HUES6 (cell line): ENCODE data around the gene CHRD.

ENCODE experiments used
- H3K27ac ChIP-seq: 2 replicates; pipeline ENCODE4 v1.7.0; 2013; ENCODE audit warnings: low read depth, mild to moderate bottlenecking, low read length, inconsistent platforms
- H3K27me3 ChIP-seq: 2 replicates; pipeline ENCODE4 v1.6.1; 2013; ENCODE audit warnings: low read length; ENCODE audit not compliant: control insufficient read depth, insufficient read depth
- H3K36me3 ChIP-seq: 2 replicates; pipeline ENCODE4 v1.6.1; 2013; ENCODE audit warnings: low read length; ENCODE audit not compliant: control insufficient read depth, insufficient read depth
- H3K4me1 ChIP-seq: 2 replicates; pipeline ENCODE4 v1.6.1; 2013; ENCODE audit warnings: low read length; ENCODE audit not compliant: control insufficient read depth, insufficient read depth
- H3K4me3 ChIP-seq: 2 replicates; pipeline ENCODE4 v1.5.1; 2013; ENCODE audit warnings: low read depth, low read length
- H3K9ac ChIP-seq: one replicate; pipeline ENCODE4 v1.6.1; 2013; ENCODE audit warnings: mild to moderate bottlenecking, low read length
- H3K9me3 ChIP-seq: 2 replicates; pipeline ENCODE4 v1.6.1; 2013; ENCODE audit warnings: low read depth, low read length; ENCODE audit not compliant: control insufficient read depth, insufficient read depth

Gene CHRD

DNA sequence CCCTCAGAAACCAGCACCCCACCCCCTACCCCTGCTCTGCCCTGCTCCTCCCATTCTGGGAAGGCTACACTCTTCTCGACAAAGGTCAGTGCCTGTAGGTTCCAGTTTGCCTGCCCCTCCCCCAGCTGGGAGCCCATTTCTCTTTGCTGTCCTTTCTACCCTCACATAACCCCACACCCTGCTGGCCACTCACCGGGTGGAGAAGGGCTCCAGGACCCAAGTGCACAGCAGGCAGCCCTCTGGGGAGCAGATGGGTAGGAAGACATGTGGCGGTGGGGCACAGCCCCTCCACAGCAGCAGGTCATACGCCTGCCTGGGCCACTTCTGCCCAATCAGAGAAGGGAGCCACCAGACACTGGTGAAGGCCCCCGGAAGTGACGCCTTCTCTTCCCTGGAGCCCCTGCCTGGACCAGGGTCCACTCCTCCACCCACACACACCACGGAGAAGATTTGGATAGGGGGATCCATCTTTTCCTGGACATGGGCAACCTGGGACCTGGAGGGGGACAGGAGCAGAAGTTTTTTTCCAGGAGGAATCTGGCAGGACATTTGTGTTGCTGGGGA lies 1.9 kb upstream of the CHRD start, which contains the start of gene THPO:
THPO (minus strand) TSS at position 326 of the 564 bp plus-strand sequence. CDS start 1,948 bp downstream, outside the sequence.
- Histone ChIP-seq H3K27me3 (peaks cover 54% of the 10 kb centered on the region), H3K36me3 (no peaks in the 10 kb centered on the region), H3K4me1 (peaks cover 48% of the 10 kb centered on the region), H3K9me3 (no peaks in the 10 kb centered on the region), H3K4me3 (peak within 1 kb of the TSS; percentile 59), H3K9ac (no peak within 1 kb of the TSS), H3K27ac (no peak within 1 kb of the TSS)

GRCh38 chr3:184378651-184379357 lies 1.1 kb upstream of the CHRD start:
- Histone ChIP-seq H3K9ac (no peak overlapping the region), H3K9me3 (no peaks in the 10 kb centered on the region), H3K27ac (no peak overlapping the region), H3K4me3 (peak overlapping the region; percentile 59), H3K4me1 (peaks cover 48% of the 10 kb centered on the region), H3K36me3 (no peaks in the 10 kb centered on the region), H3K27me3 (peaks cover 54% of the 10 kb centered on the region)

GRCh38 chr3:184380185-184380626 lies 352 bp downstream of the CHRD start:
- no peak overlapping the region for H3K9ac ChIP-seq

GRCh38 chr3:184380627-184381260 lies 890 bp downstream of the CHRD start:
- no peaks in the 10 kb centered on the region for H3K9me3 ChIP-seq
- H3K4me3 ChIP-seq: peak overlapping the region; percentile 69
- H3K36me3 ChIP-seq: no peaks in the 10 kb centered on the region
- H3K27me3 ChIP-seq: peaks cover 61% of the 10 kb centered on the region
- no peak overlapping the region for H3K27ac ChIP-seq
- H3K9ac ChIP-seq: no peak overlapping the region
- H3K4me1 ChIP-seq: peaks cover 45% of the 10 kb centered on the region

More at GRCh38 chr3:184380185-184380626, 352 bp downstream of the CHRD start:
- H3K27ac ChIP-seq: no peak overlapping the region
- peaks cover 64% of the 10 kb centered on the region for H3K27me3 ChIP-seq
- peaks cover 48% of the 10 kb centered on the region for H3K4me1 ChIP-seq
- H3K9me3 ChIP-seq: no peaks in the 10 kb centered on the region
- no peaks in the 10 kb centered on the region for H3K36me3 ChIP-seq
- H3K4me3 ChIP-seq: peak overlapping the region; percentile 69

DNA sequence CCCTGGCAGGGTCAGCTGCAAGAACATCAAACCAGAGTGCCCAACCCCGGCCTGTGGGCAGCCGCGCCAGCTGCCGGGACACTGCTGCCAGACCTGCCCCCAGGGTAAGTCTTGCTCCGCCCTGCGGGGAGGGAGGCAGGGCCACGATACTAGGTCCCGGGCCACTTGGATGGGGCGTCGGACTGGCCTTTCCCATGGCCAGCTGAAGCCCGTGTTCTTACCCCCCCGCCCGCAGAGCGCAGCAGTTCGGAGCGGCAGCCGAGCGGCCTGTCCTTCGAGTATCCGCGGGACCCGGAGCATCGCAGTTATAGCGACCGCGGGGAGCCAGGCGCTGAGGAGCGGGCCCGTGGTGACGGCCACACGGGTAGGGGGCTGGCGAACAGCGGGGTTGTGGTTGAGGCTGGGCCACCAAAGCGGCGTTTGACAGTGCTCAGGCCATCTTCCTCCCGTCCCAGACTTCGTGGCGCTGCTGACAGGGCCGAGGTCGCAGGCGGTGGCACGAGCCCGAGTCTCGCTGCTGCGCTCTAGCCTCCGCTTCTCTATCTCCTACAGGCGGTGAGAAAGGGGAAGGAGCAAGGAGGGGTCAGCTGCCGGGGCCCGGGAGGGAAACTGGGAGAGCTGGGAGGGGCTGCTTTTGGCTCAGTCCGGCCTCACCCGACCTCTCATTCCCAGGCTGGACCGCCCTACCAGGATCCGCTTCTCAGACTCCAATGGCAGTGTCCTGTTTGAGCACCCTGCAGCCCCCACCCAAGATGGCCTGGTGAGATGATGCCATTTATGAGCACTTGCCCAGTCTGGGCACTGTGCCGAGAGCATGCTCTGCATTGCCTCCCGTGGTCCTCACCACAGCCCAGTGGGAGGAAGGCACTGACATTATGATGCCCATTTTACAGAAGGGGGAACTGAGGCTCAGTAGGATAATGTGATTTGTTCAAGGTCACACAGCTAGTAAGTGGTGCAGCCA lies 1.7 kb downstream of the CHRD start:
- Histone ChIP-seq H3K4me1 (peaks cover 37% of the 10 kb centered on the region), H3K9me3 (no peaks in the 10 kb centered on the region), H3K9ac (no peak overlapping the region), H3K27me3 (peaks cover 60% of the 10 kb centered on the region), H3K27ac (no peak overlapping the region), H3K4me3 (peak overlapping the region; percentile 69), H3K36me3 (no peaks in the 10 kb centered on the region)

DNA sequence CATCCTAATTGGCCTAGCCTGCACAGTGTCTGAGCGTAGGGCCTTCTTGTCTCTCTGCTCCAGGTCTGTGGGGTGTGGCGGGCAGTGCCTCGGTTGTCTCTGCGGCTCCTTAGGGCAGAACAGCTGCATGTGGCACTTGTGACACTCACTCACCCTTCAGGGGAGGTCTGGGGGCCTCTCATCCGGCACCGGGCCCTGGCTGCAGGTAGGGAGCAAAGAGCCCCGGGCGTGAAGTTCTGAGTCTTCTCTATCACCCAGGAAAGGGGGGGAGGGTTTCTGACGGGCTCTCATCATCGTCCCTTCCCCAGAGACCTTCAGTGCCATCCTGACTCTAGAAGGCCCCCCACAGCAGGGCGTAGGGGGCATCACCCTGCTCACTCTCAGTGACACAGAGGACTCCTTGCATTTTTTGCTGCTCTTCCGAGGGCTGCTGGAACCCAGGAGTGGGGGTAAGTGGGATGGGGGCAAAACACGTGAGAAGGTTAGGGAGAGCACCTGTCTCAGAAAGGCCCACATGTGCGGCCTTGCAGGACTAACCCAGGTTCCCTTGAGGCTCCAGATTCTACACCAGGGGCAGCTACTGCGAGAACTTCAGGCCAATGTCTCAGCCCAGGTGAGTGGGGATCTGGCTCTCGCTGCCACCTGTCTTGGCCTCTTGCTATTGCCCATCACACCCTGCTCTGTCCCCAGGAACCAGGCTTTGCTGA lies 2.6 kb downstream of the CHRD start:
- Histone ChIP-seq H3K9ac (no peak overlapping the region), H3K4me1 (peaks cover 33% of the 10 kb centered on the region), H3K27me3 (peaks cover 62% of the 10 kb centered on the region)

DNA sequence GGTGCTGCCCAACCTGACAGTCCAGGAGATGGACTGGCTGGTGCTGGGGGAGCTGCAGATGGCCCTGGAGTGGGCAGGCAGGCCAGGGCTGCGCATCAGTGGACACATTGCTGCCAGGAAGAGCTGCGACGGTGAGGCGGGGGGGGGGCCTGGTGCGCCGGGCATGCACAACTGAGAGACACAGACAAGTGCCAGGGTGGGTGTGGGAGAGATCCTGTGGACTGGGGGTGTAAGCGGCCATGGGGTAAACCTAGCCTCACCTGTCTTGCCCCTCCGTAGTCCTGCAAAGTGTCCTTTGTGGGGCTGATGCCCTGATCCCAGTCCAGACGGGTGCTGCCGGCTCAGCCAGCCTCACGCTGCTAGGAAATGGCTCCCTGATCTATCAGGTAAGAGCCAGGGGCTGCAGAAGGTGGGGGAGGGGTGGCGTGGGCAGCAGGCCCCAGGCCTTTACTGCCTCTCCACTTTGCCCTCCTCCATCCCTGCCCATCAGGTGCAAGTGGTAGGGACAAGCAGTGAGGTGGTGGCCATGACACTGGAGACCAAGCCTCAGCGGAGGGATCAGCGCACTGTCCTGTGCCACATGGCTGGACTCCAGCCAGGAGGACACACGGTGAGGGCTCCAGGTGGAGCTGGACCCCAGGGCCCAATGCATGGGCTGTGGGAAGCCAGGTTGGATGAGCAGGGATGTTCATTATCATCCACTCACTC lies 3.3 kb downstream of the CHRD start:
- Histone ChIP-seq H3K27ac (no peak overlapping the region), H3K4me1 (peaks cover 26% of the 10 kb centered on the region), H3K9me3 (no peaks in the 10 kb centered on the region), H3K9ac (no peak overlapping the region), H3K36me3 (no peaks in the 10 kb centered on the region), H3K27me3 (peaks cover 57% of the 10 kb centered on the region), H3K4me3 (no peak overlapping the region)

More for the DNA sequence above, 2.6 kb downstream of the CHRD start:
- Histone ChIP-seq H3K9me3 (no peaks in the 10 kb centered on the region), H3K4me3 (no peak overlapping the region), H3K36me3 (no peaks in the 10 kb centered on the region), H3K27ac (no peak overlapping the region)

DNA sequence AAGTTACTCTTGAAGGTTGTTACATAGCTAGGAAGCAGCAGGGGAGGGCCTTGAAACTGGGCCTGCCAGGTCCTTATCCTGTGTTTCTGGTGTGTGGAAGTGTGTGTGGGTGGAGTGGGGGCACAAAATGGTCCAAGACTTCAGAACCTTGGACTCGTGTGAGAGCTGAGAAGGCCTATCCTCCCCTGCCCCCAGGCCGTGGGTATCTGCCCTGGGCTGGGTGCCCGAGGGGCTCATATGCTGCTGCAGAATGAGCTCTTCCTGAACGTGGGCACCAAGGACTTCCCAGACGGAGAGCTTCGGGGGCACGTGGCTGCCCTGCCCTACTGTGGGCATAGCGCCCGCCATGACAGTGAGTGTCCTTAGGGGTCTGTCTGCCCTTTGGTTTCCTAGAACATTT lies 4.5 kb downstream of the CHRD start:
- no peak overlapping the region for H3K9ac ChIP-seq
- H3K27ac ChIP-seq: no peak overlapping the region
- H3K4me3 ChIP-seq: no peak overlapping the region
- peaks cover 14% of the 10 kb centered on the region for H3K4me1 ChIP-seq
- H3K9me3 ChIP-seq: no peaks in the 10 kb centered on the region
- no peaks in the 10 kb centered on the region for H3K36me3 ChIP-seq
- peaks cover 46% of the 10 kb centered on the region for H3K27me3 ChIP-seq

DNA sequence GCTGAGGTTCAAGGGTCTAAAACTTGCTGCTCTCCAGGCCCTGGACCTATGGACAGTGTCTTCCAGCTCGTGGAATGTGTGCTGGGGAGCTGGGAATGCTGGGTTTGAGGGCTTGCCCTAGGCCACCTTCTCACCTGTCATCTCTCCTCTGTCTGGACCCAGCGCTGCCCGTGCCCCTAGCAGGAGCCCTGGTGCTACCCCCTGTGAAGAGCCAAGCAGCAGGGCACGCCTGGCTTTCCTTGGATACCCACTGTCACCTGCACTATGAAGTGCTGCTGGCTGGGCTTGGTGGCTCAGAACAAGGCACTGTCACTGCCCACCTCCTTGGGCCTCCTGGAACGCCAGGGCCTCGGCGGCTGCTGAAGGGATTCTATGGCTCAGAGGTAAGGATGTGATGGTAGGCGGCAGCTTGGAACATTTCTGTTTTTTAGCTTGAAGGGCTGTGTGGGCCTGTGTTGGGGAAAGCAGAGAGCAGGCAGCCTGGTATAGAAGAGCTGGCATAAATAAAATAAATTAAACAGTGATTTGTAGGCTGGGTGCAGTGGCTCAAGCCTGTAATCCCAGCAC lies 5.1 kb downstream of the CHRD start:
- H3K9me3 ChIP-seq: no peaks in the 10 kb centered on the region
- no peak overlapping the region for H3K27ac ChIP-seq
- H3K27me3 ChIP-seq: peaks cover 43% of the 10 kb centered on the region
- H3K9ac ChIP-seq: no peak overlapping the region
- no peaks in the 10 kb centered on the region for H3K36me3 ChIP-seq
- no peak overlapping the region for H3K4me3 ChIP-seq
- H3K4me1 ChIP-seq: peaks cover 13% of the 10 kb centered on the region; the same call in 1 of the 2 replicates
